NCI-H1417 (cell line): Measurements from ENCODE around the gene PRKCSH.
A peak's percentile ranks its signal among the peaks of the same experiment; 100 is the strongest.
"Not testable (repeated sequence)": the region's sequence is repeated elsewhere in the genome, so short reads cannot be mapped to it uniquely, and the experiment has no call there.

Experiments used
- DNase-seq, 3 experiments: peaks; one replicate each; lab custom pipeline; 2025; lab: John Stamatoyannopoulos, UW

PRKCSH gene

DNA sequence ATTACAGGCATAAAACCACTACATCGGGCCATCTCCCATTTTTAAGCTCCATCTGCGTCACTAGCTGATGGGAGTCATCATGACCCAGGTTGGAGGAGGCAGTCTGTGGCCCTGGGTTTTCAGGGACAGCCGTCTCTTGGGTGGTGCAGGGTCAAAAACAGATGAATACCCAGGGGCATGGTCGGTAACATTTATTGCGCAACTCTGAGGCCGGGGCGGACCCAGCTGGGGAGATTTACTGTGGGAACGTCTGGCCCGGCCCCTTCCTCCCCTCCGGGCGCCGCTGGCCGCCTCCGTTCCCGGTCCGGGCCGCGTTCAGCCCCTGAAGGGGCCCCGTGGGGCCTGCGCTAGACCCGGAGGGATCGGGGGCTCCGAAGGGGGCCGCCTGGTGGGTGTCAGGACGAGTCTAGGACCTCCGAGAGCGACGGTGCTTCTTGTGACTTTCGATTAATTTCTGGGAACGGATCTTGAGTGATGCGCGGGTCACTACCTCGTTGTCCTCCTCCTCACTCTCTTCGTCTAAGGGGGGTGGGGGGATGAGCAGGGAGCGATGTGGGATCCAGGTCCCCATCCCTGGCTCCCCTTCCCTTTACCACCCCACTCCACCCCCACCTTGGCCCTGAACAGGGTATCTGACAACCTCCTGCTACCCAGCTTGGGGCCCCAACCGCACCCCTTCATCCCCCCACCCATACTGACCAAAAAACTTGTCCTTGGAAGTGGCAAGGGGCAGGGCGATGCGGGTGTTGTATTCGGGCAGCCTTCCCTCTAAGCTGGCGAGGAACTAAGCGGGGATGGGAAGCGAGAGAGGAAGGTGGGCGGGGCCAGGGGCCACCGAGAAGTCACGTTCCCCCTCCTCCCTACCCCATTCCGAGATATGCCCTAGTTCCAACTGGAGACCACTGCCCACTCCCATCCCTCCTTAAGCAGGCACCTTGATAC is 14.7 kb upstream of the PRKCSH start:
- no peak for DNase-seq

DNA sequence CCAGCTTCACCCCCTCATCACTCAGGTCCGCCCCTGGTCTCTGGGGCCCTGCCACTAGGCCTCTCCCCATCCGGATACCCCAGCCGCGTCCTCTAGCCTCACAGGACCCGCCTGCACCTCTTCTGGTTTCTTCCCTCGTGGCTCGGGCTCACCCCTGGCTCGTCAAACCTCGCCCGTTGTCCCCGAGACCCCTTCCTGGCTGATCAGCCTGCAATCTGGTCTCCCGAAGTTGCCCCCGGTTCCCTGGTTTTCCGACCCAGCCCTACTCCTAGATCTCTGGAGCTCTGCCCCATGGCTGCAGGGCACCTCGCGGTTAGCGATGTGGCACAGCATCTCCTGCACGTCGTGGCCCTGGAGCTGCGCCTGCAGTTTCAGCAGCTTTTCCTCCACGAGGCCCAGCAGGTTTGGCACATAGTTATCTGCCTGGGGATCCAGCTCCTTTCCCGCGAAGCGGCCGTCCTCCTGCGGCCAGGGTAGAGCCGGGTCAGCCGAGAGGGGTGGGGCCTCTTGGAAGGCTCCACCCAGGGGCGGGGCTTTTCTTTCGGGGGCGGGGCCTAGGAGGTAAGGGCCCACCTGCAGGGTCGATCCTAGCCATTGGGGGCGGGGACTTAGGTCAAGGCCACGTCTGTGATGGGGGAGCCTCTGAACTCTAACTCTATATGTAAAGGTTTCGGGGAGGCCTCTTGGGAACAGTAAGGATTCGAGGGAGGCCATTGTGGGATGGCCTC is 13.9 kb upstream of the PRKCSH start:
- DNase-seq = no peak

DNA sequence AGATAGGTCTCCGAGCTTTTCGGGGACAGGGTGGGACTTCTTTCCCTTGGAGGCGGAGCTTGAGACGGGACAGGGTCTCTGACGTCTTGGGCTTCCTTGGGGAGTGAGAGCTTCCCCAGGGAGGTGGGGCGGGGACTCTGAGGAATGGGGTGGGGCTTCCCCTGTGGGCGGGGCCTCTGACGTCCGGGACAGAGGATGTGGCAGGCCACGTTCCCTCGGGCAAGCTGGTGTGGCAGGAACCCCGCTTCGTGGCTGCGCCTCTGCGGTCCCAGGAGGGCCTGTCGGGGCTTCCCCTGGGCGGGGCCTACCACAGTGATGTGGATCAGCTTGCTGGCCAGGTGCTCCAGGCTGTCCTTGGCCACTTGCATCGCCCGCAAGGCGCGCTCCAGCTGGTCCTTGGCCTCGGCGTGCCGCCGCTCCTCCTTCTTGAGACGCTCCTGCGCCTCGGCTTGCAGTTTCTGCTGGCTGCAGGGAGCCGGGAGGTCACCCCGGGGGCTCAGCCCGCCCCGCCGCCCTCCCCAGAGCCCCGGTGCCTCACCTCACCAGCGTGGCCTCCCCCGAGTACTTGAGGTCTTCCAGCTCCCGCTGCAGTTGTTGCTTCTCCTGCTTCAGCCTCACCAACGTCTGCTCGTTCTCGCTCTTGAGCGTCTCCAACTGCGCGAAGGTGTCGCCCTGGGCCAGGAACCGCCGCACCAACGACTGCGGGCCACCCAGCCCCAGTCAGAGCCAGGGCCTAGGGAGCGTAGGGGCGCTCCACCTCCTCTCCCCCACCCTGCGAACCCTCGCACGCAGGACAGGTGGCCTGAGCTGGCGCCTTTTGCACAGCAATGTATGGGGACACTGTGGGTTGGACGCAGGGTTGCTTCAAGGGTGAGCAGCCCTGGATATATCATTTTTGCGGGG is 13.0 kb upstream of the PRKCSH start:
- peak in 1 of 3 experiments; percentile 34 for DNase-seq

DNA sequence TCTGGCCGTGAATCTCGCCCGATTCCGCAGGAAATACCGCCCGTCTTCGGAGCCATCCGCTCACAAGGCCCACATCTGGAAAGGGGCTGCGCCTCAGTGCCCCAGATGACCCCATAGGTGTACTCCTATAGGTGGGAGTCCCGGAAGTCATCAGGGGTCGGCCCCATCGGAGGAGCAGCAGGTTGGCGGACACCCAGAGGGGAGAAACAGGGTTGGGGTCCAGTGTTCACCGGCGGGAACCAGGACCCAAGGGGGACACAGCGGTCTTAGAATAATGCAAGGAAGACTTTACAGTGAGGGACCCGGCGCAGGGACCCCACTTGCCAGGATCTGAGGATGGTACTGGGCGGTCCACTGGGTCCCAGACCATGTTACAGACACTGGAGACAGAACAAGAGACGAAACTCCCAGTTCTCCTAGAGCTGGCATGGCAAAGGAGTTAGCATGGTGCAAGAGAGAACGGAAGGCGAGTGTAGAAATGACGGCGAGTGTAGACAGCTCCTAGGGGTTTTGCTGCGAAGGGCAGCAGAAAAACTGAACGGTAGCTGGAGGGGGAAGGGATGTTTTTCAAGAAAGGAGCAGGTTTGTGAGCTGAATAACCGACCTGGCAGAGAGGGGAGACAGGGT is 12.2 kb upstream of the PRKCSH start:
- no peak for DNase-seq

DNA sequence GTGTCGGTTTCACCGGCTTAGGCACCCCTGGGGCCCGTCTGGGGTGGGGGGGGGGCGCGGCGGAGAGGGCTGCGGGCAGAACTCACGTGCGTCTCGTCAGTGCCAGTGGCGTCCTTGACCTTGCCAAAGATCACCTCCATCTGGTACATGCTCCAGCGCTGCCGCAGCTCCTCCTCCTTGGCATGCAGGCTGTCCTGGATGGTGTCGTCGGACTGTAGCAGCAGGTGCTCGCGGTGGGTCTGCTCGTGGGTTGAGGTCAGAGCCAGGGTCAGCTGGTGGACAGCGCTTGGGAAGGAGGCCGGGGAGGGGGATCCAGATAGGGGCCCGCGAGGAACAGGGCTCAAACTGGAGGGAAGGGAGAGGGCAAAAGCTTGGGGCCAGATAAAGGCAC is 11.6 kb upstream of the PRKCSH start:
- DNase-seq = no peak

DNA sequence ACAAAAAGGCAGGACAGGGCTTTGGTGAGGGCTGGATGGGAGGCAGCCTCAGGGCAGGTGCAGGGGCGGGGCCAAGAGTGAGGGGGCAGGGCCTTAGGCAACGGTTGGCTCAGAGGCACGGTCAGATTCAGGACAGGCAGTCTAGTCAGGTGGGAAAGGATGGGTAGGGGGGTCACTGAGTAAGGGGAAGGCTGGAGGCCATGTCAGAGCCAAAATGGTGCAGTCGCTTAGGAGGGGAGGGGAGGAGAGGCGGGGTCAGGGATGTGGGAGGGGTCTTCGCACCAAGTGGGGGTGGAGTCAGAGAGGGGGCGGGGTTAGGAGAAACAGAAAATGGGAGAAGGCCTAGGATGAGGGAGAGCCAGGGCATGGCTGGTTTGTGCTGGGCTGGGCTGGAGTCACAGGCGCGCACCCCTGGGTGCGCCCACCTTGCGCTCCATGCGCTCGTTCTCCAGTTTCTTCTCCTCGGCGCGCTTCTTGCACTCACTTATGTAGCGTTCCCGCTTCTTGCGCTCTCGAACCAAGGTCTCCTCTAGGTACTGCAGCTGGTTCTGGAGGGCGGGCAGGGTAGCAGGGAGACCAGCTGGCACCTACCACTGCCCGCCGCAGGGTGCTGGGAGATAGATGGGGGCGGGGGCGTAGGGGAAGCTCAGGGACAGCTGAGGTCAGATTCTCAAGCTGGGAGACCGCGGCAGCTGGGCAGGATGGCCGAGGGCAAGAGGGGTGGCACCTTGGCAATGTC is 9.5 kb upstream of the PRKCSH start:
- DNase-seq = no peak

DNA sequence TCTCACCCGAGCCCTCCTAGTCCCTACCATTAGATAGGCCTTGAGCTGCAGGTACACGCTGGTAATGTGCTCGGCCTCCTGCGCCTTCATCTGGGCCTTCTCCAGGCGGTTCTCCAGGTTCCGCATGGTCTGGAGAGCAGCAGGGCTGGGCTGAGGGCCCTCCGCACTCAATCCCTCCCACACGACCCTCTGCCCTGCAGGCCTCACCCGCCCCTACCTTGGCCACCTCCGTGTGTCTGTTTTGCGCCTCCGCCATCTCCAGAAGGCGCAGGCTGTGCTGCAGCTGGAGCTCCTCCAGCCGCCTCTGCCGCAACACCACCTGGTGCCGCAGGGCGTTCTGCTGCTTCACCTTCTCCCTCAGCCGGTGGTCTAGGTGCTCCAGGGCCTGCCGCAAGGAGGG is 8.8 kb upstream of the PRKCSH start:
- DNase-seq = no peak

DNA sequence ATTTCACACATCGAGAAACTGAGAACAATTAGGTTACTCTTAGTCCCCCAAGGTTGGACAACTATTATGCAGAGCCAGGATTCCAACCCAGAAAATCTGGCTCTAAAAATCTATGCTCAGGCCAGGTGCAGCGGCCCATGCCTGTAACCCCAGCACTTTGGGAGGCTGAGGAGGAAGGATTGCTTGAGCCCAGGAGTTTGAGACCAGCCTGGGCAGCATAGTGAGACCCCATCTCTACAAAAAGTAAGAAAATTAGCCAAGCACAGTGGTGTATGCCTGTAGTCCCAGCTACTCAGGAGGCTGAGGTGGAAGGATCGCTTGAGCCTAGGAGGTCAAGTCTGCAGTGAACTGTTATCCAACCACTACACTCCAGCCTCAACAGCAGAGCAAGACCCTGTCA is 1.9 kb upstream of the PRKCSH start:
- not testable (repeated sequence) for DNase-seq

DNA sequence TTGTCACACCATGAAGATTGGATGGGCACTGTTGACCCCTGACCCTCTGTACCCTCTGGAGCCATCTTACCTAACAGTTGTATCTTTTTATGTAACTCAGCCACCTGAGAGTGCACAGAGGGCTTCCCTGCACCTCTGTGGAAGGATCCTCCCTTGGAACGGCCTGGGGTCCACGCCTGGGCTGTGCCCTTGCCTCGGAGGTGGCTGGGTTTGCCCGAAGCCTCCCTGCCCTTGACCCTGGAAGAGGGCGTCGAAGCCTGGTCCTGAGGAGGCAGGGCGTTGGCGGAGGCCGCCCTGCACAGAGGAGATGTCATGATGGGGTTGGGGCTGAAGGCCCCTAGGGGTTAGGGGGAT is 755 bp upstream of the PRKCSH start:
- DNase-seq = no peak

DNA sequence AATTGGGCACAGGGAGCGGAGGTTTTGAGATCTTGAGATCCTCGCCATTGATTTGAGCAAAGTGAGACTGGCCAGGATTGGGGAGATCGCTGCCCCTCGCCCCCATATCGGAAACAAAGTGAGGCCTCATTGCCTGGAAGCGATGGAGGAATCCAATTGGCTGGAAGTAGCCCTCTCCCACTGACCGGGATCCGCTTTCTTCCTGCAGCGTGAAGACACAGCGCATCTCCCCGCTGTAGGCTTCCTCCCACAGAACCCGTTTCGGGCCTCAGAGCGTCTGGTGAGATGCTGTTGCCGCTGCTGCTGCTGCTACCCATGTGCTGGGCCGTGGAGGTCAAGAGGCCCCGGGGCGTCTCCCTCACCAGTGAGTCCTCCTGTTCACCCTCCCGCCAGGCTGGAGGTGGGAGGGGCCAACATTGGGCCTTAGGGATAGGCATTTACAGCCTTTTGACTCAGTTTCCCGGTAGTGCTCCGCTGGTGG is 438 bp downstream of the PRKCSH start:
- peak in 1 of 3 experiments; percentile 78 for DNase-seq

DNA sequence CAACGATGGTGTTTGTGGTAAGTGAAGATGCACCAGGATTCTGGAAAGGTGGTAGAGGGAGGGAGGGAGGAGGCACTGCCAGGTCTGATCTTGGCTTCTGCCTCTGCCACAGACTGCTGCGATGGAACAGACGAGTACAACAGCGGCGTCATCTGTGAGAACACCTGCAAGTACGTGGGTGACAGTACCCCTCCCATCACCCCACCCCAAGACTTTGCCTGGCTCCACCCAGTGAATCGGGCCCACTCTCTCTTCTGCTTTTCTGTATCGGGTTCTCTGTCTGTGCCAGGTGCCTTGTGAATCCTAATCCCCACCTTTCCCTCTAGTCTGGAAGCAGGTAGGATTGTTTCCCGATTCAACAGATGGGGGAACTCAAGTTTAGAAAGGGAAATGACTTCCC is 2.5 kb downstream of the PRKCSH start:
- DNase-seq = no peak

DNA sequence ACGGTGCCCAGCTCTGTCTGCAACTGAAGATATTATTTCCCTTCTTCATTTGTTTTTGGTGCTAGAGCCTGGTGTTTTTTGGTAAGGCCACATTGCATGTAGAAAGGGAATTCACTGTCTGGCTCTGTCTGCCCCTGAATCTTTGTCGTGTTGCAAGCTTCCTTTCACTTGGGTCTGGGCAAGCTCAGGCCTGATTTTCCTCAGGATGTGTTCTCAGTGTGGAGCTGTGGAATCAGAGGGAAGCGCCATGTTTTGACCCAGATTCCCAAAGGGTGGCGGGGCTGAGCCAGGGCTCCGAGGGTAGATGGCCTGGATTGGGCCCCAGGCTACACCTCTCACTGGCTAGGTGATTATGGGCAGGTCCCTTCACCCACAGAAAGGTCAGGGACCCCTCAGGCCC is 8.6 kb downstream of the PRKCSH start:
- DNase-seq = no peak

DNA sequence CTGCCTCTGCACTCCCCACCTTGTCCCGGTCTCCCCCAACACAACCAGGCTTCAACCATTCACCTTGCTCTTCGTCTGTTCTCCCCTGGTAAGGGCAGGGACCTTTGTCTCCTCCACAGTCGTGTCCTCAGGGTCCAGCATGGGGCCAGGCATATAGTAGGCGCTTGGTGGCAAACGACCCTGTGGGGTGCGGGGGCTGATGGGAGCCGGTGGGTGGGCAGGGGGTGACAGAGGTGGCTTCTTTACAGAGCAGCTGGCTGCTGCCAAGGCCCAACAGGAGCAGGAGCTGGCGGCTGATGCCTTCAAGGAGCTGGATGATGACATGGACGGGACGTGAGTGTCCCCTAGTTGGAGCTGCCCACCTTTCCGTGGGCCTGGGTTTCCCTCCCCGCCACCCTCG is 9.7 kb downstream of the PRKCSH start:
- no peak for DNase-seq

DNA sequence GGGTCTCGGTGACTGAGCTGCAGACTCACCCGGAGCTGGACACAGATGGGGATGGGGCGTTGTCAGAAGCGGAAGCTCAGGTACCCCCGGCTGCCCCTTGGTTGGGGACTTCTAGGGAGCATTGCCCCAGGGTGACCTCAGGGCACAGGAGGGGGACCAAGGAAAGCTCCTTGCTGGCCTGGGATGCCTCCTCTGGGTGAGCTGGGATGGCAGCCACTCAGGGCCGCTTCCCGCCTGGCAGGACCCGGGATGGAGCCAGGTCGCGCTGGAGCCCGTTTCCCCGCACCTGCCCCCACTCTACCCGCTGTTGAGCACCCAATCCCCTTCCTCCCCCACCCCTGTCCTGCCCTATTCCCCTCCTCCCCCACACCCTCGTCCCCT is 10.8 kb downstream of the PRKCSH start:
- DNase-seq = no peak

DNA sequence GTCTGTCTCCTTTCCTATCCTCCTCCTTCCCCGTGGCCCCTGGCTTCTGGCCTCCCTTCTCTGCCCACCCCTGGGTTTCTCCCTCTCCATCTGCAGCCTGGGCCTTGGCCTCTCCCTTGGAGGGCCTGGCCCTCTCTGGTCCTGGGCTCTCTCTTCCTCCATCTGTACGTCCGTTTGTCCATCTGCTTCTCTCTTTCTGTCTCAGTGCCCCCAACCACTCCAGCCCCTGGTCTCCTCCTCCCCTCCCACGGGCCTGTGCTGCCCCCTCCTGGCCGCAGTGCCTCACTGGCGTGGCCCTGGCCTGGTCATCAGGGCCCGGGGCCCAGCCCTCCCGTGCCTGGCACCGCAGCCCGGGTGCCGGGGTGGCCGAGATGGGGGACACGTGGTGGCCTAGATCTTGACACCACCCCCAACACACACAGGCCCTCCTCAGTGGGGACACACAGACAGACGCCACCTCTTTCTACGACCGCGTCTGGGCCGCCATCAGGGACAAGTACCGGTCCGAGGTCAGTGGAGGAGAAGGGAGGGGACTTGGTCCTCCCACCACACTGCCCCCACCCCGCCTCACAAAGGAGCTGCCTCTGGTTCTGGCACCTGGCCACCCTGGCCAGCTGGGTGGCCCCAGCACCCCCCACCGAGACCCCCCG is 11.3 kb downstream of the PRKCSH start:
- DNase-seq = peak; percentile 3 to 59 (median 38)

DNA sequence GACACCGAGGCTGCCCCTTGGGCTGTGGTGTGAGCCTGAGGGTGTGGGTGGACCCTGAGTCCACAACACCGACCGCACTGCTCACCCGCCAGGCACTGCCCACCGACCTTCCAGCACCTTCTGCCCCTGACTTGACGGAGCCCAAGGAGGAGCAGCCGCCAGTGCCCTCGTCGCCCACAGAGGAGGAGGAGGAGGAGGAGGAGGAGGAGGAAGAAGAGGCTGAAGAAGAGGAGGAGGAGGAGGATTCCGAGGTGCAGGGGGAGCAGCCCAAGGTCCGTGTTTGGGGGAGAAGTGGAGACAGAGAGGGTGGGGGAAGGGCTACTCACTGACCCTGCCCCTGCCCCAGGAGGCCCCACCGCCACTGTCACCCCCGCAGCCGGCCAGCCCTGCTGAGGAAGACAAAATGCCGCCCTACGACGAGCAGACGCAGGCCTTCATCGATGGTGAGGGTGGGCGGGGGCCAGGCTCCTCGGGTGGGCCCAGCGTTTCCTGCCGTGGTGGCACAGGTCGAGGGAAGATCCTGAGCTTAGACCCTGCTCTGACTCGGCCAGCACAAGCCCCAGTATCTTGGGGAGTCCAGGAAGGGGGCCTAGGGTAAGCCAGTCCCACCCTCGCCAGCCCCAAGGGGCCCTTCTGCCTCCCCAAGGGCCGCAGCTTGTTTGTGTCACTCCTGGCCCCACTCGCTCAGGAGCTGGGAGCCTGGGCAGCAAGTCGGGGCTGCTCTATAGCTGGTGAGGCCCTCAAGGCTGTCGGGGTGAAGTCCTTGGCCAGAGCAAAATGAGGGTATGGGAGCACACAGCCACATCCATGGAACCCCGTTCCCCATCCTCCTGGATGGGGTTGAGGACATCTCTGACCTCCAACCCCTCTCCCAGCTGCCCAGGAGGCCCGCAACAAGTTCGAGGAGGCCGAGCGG is 12.2 kb downstream of the PRKCSH start:
- no peak for DNase-seq

DNA sequence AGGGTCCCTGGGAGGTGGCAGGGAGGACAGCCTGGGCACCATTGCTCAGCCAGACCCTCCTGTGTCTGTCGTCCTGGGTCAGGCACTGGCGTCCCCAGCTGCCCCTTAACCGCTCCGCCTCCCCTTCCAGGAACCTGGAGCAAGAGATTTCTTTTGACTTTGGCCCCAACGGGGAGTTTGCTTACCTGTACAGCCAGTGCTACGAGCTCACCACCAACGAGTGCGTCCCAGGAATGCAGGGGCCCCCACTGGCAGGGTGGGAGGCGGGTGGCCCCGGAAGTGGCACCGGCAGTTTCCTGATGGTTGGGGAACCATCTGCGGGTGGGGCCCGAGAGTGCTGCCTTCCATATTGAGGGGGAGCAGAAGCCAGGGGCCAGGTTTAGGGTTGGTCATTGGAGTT is 13.0 kb downstream of the PRKCSH start:
- no peak for DNase-seq

DNA sequence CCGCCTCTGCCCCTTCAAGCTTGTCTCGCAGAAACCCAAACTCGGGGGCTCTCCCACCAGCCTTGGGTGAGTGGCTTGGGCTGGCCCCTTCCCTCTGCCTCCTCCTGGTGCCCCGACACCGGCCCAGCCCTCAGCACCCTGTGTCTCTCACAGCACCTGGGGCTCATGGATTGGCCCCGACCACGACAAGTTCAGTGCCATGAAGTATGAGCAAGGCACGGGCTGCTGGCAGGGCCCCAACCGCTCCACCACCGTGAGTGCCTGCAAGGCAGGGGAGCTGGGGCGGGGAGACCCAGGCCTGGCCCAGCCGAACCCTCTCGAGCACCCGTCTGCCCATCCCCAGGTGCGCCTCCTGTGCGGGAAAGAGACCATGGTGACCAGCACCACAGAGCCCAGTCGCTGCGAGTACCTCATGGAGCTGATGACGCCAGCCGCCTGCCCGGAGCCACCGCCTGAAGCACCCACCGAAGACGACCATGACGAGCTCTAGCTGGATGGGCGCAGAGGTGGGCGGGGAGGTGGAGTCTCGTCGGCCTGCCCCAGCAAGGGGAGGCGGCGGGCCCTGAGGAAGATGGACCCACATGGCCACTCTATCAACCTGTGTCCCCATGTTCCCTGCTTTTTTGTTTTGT is 13.6 kb downstream of the PRKCSH start:
- no peak for DNase-seq
